Stimulated activated CD8-positive, alpha-beta memory T cell treated with anti-CD3 and anti-CD28 coated beads, Interleukin-15, amount 100 ng/mL, for 4 hours (primary cell): ENCODE data around the gene CCDC102A.

Experiments used
- DNase-seq, 2 donors: peaks; one replicate each; pipeline ENCODE4 v3.0.0-alpha.2; 2020; ENCODE audit warnings: low read depth in 2 of 2

CCDC102A gene

GRCh38 chr16:57479205-57479975 lies 57.0 kb downstream of the CCDC102A start:
- no peak for DNase-seq

GRCh38 chr16:57478396-57479204 lies 57.8 kb downstream of the CCDC102A start:
- no peak for DNase-seq

- DNase-seq = no peak
Observed at GRCh38 chr16:57477531-57478202, 58.7 kb downstream of the CCDC102A start.

DNA sequence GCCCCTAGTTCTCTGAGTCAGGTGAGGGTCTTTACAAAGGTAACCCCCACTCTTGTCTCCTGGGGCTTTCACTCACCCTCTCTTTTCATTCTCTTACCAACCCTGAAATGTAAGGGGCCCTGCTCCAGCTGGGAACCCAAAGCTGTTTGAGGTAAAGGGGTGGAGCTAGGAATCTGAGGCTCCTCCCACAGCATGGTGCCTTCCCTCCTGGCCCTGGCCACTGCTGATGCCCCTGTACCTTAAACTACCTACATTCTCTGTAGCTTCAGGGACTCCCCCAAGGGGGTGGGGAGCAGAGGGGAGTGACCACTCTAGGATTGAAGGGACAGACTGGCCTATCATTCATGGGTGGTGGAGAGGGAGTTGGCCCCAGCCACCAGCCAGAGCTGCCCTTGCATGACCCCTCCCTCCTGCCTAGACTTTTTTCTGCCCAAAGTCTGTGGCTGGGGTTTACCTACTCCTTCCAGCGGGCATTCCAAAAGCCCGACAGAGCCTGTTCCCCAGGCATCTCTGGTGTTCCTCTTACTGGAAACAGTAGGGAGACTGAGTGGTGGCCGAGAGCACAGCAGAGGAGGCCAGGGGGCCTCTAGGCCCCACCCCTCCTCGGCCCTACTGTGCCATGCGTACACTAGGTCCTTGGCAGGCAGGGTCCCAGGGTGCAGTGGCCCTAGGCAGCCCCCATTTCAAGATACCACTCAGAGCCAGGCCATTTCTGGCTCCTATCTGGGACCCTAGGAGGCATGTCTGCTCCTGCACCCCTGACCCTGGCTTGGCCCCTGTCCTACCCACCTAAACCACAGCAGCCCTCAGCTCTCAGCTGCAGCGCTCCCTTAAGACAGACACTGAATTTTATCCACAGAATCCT lies 59.6 kb downstream of the CCDC102A start:
- no peak for DNase-seq

GRCh38 chr16:57475711-57476339 lies 60.5 kb downstream of the CCDC102A start:
- DNase-seq = peak; percentile 34 to 37

DNA sequence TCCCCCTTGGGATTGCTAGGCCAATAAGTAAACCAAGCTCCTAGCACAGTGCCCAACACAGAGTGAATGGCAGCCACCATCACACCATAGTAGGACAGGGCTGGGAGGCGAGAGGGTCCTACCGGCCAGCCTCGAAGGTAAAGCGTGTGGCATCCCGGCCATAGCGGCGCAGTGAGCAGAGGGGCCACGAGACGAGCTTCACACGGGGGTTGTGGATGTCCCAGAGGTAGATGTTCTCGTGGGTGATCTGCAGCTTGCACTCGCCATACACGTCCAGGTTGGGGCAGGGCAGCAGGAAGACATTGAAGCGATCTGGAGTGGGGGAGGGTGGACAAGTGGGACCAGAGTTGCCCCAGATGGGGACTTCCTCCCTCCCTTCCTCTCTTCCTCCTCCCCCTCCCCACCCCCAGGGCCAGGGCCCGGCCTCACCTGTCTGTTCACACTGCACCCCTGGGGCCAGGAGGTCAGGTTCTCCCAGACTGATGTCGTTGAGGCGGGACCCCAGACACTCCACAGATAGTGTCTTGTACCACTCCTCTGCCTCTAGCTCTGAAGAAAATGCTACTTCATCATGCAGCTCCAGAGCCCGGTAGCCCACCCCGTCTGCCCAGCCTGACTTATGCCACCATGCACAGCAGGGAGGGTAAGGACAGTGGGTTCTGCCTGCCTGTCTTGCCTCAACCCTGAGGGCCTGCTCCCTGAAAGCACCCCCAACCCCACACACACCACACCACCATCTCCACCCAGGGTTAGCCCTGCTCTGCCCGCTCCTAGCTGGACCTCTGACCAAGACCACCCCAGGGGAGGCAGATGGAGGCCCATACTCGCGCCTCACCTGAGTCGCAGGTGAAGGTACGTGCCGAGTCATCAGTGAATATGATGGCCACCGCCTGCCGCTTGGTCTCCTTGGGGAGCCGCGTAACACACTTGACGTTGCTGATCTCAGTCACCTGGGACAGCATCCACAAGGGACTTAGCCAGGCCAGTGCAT lies 61.4 kb downstream of the CCDC102A start:
- no peak for DNase-seq

- DNase-seq = no peak
Observed at GRCh38 chr16:57473906-57474305, 62.5 kb downstream of the CCDC102A start.

GRCh38 chr16:57473176-57473840 lies 63.1 kb downstream of the CCDC102A start:
- no peak for DNase-seq

- no peak for DNase-seq
Observed at GRCh38 chr16:57472665-57473060, 63.7 kb downstream of the CCDC102A start.

GRCh38 chr16:57471852-57472664 lies 64.3 kb downstream of the CCDC102A start:
- DNase-seq = no peak

DNA sequence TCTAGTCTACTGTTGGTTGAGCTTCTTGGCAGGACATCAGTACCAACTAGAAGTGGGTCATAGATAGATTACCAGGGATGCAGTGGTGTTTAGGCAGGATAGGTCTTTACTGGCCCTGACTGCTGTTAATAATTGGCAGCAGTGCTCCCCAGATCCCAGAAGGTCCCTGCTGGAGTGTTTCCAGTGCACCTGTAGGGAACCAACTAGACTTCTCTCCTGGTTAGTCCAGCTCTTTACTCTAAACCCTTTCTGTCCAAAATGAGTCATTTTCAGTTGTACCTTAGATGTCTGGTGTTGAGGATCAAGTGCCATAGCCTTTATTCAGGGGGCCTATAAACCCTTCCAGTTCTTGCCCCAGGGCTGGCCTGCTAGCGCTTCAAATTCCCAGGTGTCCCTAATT lies 65.2 kb downstream of the CCDC102A start:
- DNase-seq = no peak

- DNase-seq = no peak
Observed at GRCh38 chr16:57470711-57471110, 65.7 kb downstream of the CCDC102A start.

- no peak for DNase-seq
Observed at GRCh38 chr16:57469917-57470470, 66.4 kb downstream of the CCDC102A start.

DNA sequence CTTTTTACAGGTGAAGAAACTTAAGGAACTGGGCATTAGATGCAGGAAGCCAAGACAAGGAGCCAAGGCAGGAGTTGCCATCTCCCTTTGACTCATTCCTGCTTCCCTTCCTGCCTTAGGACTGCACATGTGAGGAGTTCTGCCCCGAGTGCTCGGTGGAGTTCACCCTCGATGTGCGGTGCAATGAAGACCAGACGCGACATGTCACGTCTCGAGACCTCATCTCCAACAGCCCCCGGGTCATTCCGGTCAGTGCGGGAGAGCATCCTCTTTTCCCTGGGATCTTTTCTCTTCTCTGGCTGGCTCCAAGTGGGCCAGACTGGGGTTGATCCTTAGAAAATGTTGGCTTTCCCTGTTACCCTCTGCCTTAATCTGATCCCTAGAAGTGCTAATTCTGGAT lies 67.3 kb downstream of the CCDC102A start:
- DNase-seq = no peak

GRCh38 chr16:57468346-57468745 lies 68.0 kb downstream of the CCDC102A start:
- no peak for DNase-seq

DNA sequence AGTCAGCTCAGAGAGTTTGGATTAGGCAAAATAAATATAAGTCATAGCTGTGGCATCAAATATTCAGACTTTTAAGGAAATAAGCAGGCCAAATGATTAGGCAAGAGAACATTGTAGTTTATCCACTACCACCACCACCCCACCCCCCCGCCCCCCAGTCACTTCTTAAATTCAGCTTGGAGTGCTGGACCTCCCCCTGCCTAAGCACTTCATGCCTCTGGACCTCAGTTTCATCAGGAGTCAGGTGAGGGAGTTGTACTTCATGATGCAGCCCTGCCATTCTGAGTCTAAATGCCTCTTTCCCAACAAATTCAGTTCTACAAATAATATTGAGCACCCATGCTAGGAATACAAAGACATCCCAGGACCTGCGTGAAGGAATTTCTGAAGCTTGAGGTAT lies 71.8 kb downstream of the CCDC102A start:
- DNase-seq = no peak

DNA sequence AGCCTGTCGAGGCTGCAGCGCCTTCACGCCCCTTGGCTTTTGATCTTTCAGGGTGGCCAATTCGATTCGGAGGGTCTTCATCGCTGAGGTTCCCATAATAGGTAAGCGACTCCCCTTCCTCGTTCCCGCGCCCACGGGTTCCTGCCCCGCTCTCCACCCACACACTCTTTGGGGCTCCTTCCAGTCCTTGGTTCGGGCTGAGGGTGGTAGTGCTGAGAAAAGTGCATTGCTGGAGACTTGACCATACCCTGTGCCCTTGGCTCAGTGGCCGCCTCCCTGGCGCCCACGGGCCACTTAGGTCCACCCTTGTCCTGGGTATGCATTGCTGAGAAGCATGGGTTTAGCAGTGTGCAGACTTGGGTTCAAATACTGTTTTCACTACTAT lies 73.4 kb downstream of the CCDC102A start:
- DNase-seq = no peak
